GM13976 (cell line): ENCODE measurements around the gene NLRP1.
"Not testable (repeated sequence)": the region's sequence is repeated elsewhere in the genome, so short reads cannot be mapped to it uniquely, and the experiment has no call there.

Source experiments
- DNase-seq: peaks from one replicate; pipeline ENCODE4 v3.0.0; 2012; ENCODE audit warnings: low spot score
- CTCF ChIP-seq: IDR thresholded peaks from 2 replicates; pipeline ENCODE4 v1.5.1; 2012; ENCODE audit warnings: borderline replicate concordance, mild to moderate bottlenecking; ENCODE audit not compliant: insufficient read depth; ENCODE audit errors: extremely low read depth, missing control alignments, control extremely low read depth
- in situ Hi-C: fragments of 300-500 bp; cut with MboI; formaldehyde crosslinking; loops from one replicate; pipeline ENCODE4 v1.12.0; 2022; ENCODE audit warnings: low sequenced_read_pairs, mixed read lengths, inconsistent platforms; ENCODE audit not compliant: unreplicated experiment

Gene NLRP1

GRCh38 chr17:5585287-5585794 lies 1.0 kb upstream of the NLRP1 start:
- no peak for TF ChIP-seq CTCF
- DNase-seq, result no peak
- in situ Hi-C loops, result loop anchor here (10.0 kb wide), 2 partner anchors 119 to 819 kb away; no protein-coding TSS in a partner anchor

- TF ChIP-seq CTCF, result no peak
- in situ Hi-C loops, result loop anchor here (10.0 kb wide), 2 partner anchors 121 to 821 kb away; no protein-coding TSS in a partner anchor
- no peak for DNase-seq
These were observed 605 bp downstream of the NLRP1 start for GRCh38 chr17:5583426-5584382.

- in situ Hi-C loops, result loop anchor here (10.0 kb wide), 2 partner anchors 122 to 822 kb away; no protein-coding TSS in a partner anchor
- no peak for DNase-seq
- TF ChIP-seq CTCF, result no peak
These were observed 1.8 kb downstream of the NLRP1 start for GRCh38 chr17:5582209-5583185.

GRCh38 chr17:5581655-5582054 lies 2.7 kb downstream of the NLRP1 start:
- DNase-seq, result no peak
- no peak for TF ChIP-seq CTCF
- in situ Hi-C loops, result loop anchor here (10.0 kb wide), 2 partner anchors 123 to 823 kb away; no protein-coding TSS in a partner anchor

GRCh38 chr17:5580969-5581368 lies 3.3 kb downstream of the NLRP1 start:
- in situ Hi-C loops, result loop anchor here (10.0 kb wide), 2 partner anchors 124 to 824 kb away; no protein-coding TSS in a partner anchor
- DNase-seq, result no peak
- TF ChIP-seq CTCF, result no peak

- DNase-seq, result no peak
- in situ Hi-C loops, result loop anchor here (10.0 kb wide), 2 partner anchors 124 to 824 kb away; no protein-coding TSS in a partner anchor
- TF ChIP-seq CTCF, result no peak
These were observed 3.9 kb downstream of the NLRP1 start for GRCh38 chr17:5580367-5580766.

- in situ Hi-C loops, DNase-seq: not testable (repeated sequence)
These were observed 5.5 kb downstream of the NLRP1 start for GRCh38 chr17:5578768-5579167.

GRCh38 chr17:5573017-5573416 lies 11.3 kb downstream of the NLRP1 start:
- DNase-seq, in situ Hi-C loops: not testable (repeated sequence)
